Karpas-422 (cell line): ENCODE data around the gene FBXO41. TPM values are rescaled to one million over a fixed set of nuclear protein-coding genes. Genes with fewer than 3 reads are reported as not detected.

Source experiments
- DNase-seq: peaks from one replicate; pipeline ENCODE4 v3.0.0-alpha.2; 2015
- H2AFZ ChIP-seq: fragments of 200-600 bp; sonication (generic); 2 replicates; pipeline ENCODE4 v1.6.1; 2014; ENCODE audit warnings: antibody characterized with exemption, low read length, mixed read lengths
- H3K27ac ChIP-seq: fragments of 200-600 bp; sonication (generic); 2 replicates; pipeline ENCODE4 v1.5.1; 2014; ENCODE audit warnings: mild to moderate bottlenecking, low read length, moderate library complexity
- H3K27me3 ChIP-seq: fragments of 200-600 bp; sonication (generic); 2 replicates; pipeline ENCODE4 v1.6.1; 2014; ENCODE audit warnings: low read length, mixed read lengths
- H3K36me3 ChIP-seq: fragments of 200-600 bp; sonication (generic); 2 replicates; pipeline ENCODE4 v1.6.1; 2014; ENCODE audit warnings: low read length, mixed read lengths; ENCODE audit not compliant: insufficient read depth
- H3K4me1 ChIP-seq: fragments of 200-600 bp; sonication (generic); 2 replicates; pipeline ENCODE4 v1.6.1; 2014; ENCODE audit warnings: mild to moderate bottlenecking, low read length, mixed read lengths
- H3K4me2 ChIP-seq: fragments of 200-600 bp; sonication (generic); 2 replicates; pipeline ENCODE4 v1.6.1; 2014; ENCODE audit warnings: low read length, low read depth, mild to moderate bottlenecking; ENCODE audit not compliant: poor library complexity, severe bottlenecking
- H3K4me3 ChIP-seq: fragments of 200-600 bp; sonication (generic); 2 replicates; pipeline ENCODE4 v1.5.1; 2014; ENCODE audit warnings: mild to moderate bottlenecking, antibody characterized with exemption, low read length, mixed read lengths
- H3K79me2 ChIP-seq: fragments of 200-600 bp; sonication (generic); 2 replicates; pipeline ENCODE4 v1.6.1; 2014; ENCODE audit warnings: mild to moderate bottlenecking, low read length, mixed read lengths
- H3K9ac ChIP-seq: fragments of 200-600 bp; sonication (generic); 2 replicates; pipeline ENCODE4 v1.6.0; 2014; ENCODE audit warnings: low read length
- H3K9me2 ChIP-seq: fragments of 200-600 bp; sonication (generic), shearing (Covaris generic); replicated peaks from 2 replicates; pipeline ENCODE4 v1.6.0; 2014; ENCODE audit warnings: mild to moderate bottlenecking, low read length, moderate library complexity; ENCODE audit not compliant: insufficient read depth
- H3K9me3 ChIP-seq: fragments of 300-700, 200-600 bp; sonication (generic); 2 replicates; pipeline ENCODE4 v1.6.1; 2014; ENCODE audit warnings: low read length, mixed read lengths
- H4K20me1 ChIP-seq: fragments of 200-600 bp; sonication (generic); 2 replicates; pipeline ENCODE4 v1.6.1; 2014; ENCODE audit warnings: mild to moderate bottlenecking, antibody characterized with exemption, low read length, low read depth; ENCODE audit not compliant: insufficient read depth
- total RNA-seq: library from RNA; depleted of rRNA; stranded (reverse); fragments of >200 nt; shearing (Covaris generic); gene quantifications from 2 replicates; pipeline ENCODE4 v1.2.3, GENCODE V29; 2014; ENCODE audit warnings: low replicate concordance

The FBXO41 gene
- total RNA-seq, 1 experiment from 2014 or later, result 44.9 TPM

DNA sequence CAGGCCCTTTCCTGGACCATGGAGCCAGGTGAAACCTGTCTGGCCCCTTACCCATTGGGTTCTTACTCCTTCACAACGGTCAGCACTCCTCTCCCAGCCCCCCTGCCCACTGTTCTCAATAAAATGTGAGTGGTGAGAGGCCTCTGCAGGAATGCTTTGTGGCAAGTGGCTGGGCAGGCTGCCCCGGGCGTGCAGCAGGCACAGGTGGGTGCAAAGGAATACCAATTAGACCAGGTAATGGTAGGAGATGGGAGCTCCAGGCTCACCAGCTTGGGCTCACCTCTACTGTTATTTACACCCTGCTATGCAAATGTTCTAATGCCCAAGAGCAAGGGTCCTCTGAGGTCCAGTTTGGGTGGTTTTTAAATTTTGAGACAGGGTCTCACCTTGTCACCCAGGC lies 57.2 kb downstream of the FBXO41 start:
- H3K36me3 ChIP-seq, result peaks cover 3% of the 10 kb centered on the region
- no peaks in the 10 kb centered on the region for H3K27me3 ChIP-seq
- no peak overlapping the region for H3K9ac ChIP-seq
- no peaks in the 10 kb centered on the region for H3K9me3 ChIP-seq
- peaks cover 3% of the 10 kb centered on the region; the same call in 1 of the 2 replicates for H3K79me2 ChIP-seq
- H4K20me1 ChIP-seq, result no peaks in the 10 kb centered on the region
- H3K4me2 ChIP-seq, result no peak overlapping the region
- no peak overlapping the region for H2AFZ ChIP-seq
- no peak for DNase-seq
- H3K4me3 ChIP-seq, result no peak overlapping the region
- H3K4me1 ChIP-seq, result no peaks in the 10 kb centered on the region
- H3K9me2 ChIP-seq, result no peaks in the 10 kb centered on the region
- H3K27ac ChIP-seq, result no peak overlapping the region

DNA sequence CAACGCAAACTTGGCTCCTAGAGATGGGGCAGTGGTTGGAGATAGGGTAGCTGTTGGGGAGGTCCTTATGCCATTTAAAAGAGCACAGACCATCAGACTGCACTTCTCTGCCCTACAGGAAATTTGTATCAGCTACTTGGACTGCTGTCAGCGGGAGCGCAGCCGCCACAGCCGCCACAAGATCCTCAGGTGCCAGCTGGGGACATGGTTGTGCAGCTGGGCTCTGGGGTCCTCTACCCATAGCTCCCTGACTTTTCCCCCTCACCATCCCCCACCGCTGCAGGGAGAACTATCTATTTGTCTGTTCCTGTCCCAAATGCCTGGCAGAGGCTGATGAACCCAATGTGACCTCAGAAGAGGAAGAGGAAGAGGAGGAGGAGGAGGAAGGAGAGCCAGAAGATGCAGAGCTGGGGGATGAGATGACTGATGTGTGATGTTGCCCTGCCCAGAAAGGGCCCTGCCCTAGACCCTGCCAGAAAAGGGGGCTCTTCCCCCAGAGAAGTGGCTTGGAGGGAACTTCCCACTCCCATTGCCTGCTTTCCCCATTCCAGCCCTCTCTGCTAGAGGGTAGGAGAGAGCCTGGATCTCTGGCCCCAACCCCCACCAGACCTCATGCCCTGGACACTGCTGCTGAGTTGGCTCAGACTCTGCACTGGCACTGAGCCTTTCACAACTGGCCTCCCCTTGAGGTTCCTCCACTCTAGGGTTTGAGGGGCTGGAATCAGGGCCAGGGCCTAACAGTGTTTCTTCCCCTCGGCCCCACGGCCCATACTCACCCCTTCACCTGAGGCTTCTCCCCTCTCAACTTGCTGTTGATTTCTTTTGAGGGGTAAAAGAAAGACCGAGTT lies 58.5 kb downstream of the FBXO41 start:
- Histone ChIP-seq H3K4me1 (no peaks in the 10 kb centered on the region), H4K20me1 (no peaks in the 10 kb centered on the region), H3K27me3 (no peaks in the 10 kb centered on the region), H3K27ac (no peak overlapping the region), H3K36me3 (peaks cover 3% of the 10 kb centered on the region), H3K9me2 (no peaks in the 10 kb centered on the region), H3K4me3 (no peak overlapping the region), H3K79me2 (no peaks in the 10 kb centered on the region), H3K4me2 (no peak overlapping the region), H3K9ac (no peak overlapping the region), H3K9me3 (no peaks in the 10 kb centered on the region), H2AFZ (no peak overlapping the region)
- DNase-seq, result no peak

DNA sequence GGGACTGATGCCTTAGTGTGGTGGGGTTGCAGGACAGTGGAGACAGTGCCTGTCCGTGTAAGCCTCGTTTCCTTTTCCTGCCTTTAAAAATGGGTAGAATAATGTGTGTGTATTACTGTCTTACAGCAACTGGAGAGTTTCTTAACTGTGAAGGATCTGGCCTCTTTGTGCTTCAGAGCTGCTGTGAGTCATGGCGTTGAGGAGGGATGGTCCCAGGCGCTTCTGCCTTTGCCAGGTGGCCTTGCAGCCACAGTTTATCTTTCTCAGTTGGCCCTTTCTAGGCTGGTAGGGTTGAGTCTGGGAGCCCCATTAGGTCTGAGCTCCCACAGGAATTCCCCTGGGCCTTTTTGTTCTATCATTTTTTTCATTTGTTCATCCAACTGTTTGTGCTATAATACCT lies 60.5 kb downstream of the FBXO41 start:
- Histone ChIP-seq H3K27ac (no peak overlapping the region), H3K27me3 (no peaks in the 10 kb centered on the region), H3K9me3 (no peaks in the 10 kb centered on the region), H2AFZ (no peak overlapping the region), H4K20me1 (no peaks in the 10 kb centered on the region), H3K4me1 (no peaks in the 10 kb centered on the region), H3K4me3 (no peak overlapping the region), H3K4me2 (no peak overlapping the region), H3K9ac (no peak overlapping the region), H3K79me2 (peaks cover 4% of the 10 kb centered on the region), H3K9me2 (no peaks in the 10 kb centered on the region), H3K36me3 (peaks cover 3% of the 10 kb centered on the region)
- DNase-seq, result no peak

DNA sequence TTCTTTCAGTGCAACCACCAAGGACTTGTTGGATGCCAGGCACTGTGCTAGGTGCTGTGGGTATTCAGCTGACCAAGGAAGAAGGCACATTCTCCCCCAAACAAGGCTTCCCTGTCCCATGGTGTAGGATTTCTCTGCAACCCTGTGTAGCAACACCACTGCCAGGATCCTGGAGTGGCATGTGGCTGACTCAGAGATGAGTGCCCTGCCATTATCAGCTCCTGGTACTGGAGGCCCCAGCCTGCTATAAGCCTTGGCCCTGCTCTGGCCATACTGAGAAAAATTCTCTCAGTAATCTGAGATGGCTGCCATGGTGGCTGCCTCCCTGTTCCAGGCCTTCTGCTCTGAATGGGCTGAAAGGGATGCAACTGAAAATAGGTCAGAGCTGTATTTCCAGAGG lies 66.0 kb downstream of the FBXO41 start:
- H3K4me1 ChIP-seq, result peaks cover 22% of the 10 kb centered on the region
- H3K36me3 ChIP-seq, result no peaks in the 10 kb centered on the region; the same call in 1 of the 2 replicates
- H3K27ac ChIP-seq, result no peak overlapping the region

DNA sequence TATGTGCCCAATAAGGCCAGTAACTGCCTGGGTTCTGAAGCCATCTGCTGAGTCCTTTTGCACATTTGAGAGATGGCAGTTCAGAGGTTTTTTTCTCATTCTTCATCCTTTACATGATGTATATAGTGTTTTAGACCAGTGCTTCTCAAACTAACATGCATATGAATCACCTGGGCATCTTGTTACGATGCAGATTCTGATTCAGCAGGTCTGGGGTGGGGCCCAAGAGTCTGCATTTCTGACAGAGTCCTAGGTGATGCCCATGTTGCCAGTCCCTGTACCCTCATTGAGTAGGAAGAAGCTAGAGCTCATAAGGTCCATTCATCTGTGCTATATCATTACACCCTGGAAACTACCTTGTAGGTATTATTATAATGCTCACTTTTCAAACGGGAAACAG lies 66.5 kb downstream of the FBXO41 start:
- DNase-seq, result no peak
- Histone ChIP-seq H3K36me3 (no peaks in the 10 kb centered on the region; the same call in 1 of the 2 replicates), H2AFZ (no peak overlapping the region), H3K4me3 (no peak overlapping the region), H4K20me1 (no peaks in the 10 kb centered on the region), H3K4me1 (peaks cover 26% of the 10 kb centered on the region), H3K9ac (no peak overlapping the region), H3K79me2 (peaks cover 50% of the 10 kb centered on the region), H3K27ac (no peak overlapping the region), H3K27me3 (no peaks in the 10 kb centered on the region), H3K9me2 (no peaks in the 10 kb centered on the region), H3K9me3 (no peaks in the 10 kb centered on the region), H3K4me2 (no peak overlapping the region)

More for the DNA sequence above, 66.0 kb downstream of the FBXO41 start:
- Histone ChIP-seq H3K9me2 (no peaks in the 10 kb centered on the region), H3K9ac (no peak overlapping the region), H3K9me3 (no peaks in the 10 kb centered on the region), H3K4me3 (no peak overlapping the region), H3K4me2 (no peak overlapping the region), H3K27me3 (no peaks in the 10 kb centered on the region), H4K20me1 (no peaks in the 10 kb centered on the region), H2AFZ (no peak overlapping the region), H3K79me2 (peaks cover 50% of the 10 kb centered on the region)
- DNase-seq, result no peak

DNA sequence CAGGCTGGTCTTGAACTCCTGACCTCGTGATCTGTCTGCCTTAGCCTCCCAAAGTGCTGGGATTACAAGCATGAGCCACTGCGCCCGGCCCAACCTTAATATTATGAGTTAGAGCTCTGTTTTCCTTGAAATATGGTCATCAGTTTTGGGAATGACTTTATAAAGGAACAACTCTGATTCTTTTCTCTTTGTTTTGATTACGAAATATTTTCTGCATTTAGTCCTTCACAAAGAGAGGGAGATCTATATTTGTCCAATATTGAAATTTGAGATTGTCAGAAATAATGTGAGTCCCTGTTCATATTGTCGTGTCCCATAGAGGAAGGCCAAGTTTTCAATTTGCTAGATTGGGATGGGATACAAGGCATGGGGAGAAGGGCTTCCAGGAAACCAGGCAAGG lies 67.1 kb downstream of the FBXO41 start:
- H2AFZ ChIP-seq, result no peak overlapping the region
- no peak overlapping the region for H3K27ac ChIP-seq
- H3K4me2 ChIP-seq, result no peak overlapping the region
- H3K9me3 ChIP-seq, result no peaks in the 10 kb centered on the region
- no peaks in the 10 kb centered on the region for H3K9me2 ChIP-seq
- no peaks in the 10 kb centered on the region for H4K20me1 ChIP-seq
- H3K36me3 ChIP-seq, result no peaks in the 10 kb centered on the region; the same call in 1 of the 2 replicates
- DNase-seq, result no peak
- peaks cover 30% of the 10 kb centered on the region for H3K4me1 ChIP-seq
- peaks cover 50% of the 10 kb centered on the region for H3K79me2 ChIP-seq
- no peak overlapping the region for H3K4me3 ChIP-seq
- H3K9ac ChIP-seq, result no peak overlapping the region
- H3K27me3 ChIP-seq, result no peaks in the 10 kb centered on the region

DNA sequence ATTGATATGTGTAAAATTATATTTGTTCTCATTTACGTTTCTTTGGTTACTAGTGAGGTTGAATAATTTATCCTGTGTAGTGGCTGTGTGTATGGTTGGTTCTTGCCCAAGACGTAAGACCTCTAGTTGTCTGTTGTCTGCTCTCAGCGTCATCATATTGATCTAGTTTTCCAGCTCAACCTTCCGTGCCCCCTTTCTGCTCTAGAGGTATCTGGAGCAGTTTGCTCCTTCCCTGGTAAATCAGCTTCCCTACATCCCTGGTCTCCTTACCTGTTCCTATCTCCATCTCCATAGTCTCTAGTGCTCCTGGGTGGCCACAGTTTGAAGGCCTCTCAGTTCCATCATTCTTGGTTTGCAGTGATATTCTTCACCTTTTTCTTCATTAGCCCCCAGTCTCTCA lies 69.0 kb downstream of the FBXO41 start:
- no peaks in the 10 kb centered on the region for H3K9me2 ChIP-seq
- no peaks in the 10 kb centered on the region for H3K36me3 ChIP-seq
- peaks cover 30% of the 10 kb centered on the region for H3K4me1 ChIP-seq
- H3K27ac ChIP-seq, result peak overlapping the region; percentile 34; the same call in 1 of the 2 replicates
- peaks cover 50% of the 10 kb centered on the region for H3K79me2 ChIP-seq
- no peak overlapping the region for H2AFZ ChIP-seq
- no peaks in the 10 kb centered on the region for H3K9me3 ChIP-seq
- peak overlapping the region; percentile 81 for H3K4me3 ChIP-seq
- peak overlapping the region; percentile 77 for H3K4me2 ChIP-seq
- no peaks in the 10 kb centered on the region for H3K27me3 ChIP-seq
- no peak for DNase-seq
- H4K20me1 ChIP-seq, result no peaks in the 10 kb centered on the region
- H3K9ac ChIP-seq, result peak overlapping the region; percentile 79

DNA sequence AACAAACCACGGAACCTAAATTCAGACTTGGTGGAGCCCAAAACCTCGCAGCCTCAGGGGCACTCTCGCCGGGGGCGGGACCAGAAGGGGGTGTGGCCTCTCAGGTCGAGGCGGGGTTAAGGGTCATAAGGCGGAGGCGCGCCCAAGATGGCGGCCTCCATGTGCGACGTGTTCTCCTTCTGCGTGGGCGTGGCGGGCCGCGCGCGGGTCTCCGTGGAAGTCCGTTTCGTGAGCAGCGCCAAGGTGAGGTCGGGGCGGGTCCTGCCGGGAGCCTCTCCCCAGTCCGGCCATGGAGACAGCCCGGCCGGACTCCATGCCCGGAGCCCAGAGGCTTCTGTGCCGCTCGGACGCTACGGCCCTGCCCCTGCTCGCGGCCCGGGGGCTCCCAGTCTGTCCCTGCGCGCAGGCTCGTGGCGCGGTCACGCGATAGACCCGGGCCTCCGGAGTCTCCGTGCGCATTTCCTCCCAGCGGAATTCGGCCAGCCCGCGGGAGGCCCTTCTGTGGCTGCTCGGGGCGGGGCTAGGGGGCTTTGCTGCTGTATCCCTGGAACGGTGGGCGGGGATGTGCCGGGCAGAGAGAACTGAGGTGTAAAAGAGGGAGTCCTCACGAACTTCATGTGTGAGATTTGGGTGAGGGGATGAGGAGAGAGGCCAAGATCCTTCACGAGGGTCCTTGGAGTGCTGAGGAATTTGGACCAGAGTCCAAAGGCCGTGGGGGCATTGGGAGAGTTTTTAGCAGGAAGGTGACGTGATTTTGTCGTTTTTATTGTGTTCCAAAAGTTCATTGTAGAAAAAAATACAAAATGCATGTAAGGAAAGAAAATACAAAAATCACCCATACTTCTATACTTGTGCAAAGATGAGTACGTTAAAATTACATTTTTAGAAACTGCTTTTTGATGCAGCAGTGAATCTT lies 69.9 kb downstream of the FBXO41 start, which contains the start of gene SMYD5:
Gene SMYD5, plus strand, starts transcription at position 126 of the 916 bp plus-strand sequence. Its CDS starts 22 bp downstream, at position 148.
- H3K27me3 ChIP-seq, result no peaks in the 10 kb centered on the region
- peak within 1 kb of the TSS; percentile 77 for H3K4me2 ChIP-seq
- peak within 1 kb of the TSS; percentile 79 for H3K9ac ChIP-seq
- peak within 1 kb of the TSS; percentile 34 for H3K27ac ChIP-seq
- H3K36me3 ChIP-seq, result no peaks in the 10 kb centered on the region
- H4K20me1 ChIP-seq, result no peaks in the 10 kb centered on the region
- H3K9me3 ChIP-seq, result no peaks in the 10 kb centered on the region
- peaks cover 50% of the 10 kb centered on the region for H3K79me2 ChIP-seq
- DNase-seq, result peak; percentile 98
- H3K4me3 ChIP-seq, result peak within 1 kb of the TSS; percentile 81
- H2AFZ ChIP-seq, result peak within 1 kb of the TSS; percentile 73; the same call in 1 of the 2 replicates
- no peaks in the 10 kb centered on the region for H3K9me2 ChIP-seq
- peaks cover 30% of the 10 kb centered on the region for H3K4me1 ChIP-seq
